Fibroblast of mammary gland (primary cell): Measurements from ENCODE around the gene MAP3K14.

ENCODE experiments used
- DNase-seq: peaks from one replicate; pipeline ENCODE4 v3.0.0-alpha.2; 2010; ENCODE audit warnings: low read depth
- H3K4me3 ChIP-seq: 2 replicates; pipeline ENCODE4 v1.5.1; 2011; ENCODE audit warnings: low read depth, mild to moderate bottlenecking, low read length, moderate library complexity; ENCODE audit not compliant: control insufficient read depth
- TF ChIP-seq, protein P1 (sequence below): conservative IDR thresholded peaks from 2 replicates; pipeline ENCODE4 v1.5.1; 2011; ENCODE audit warnings: low read depth, low read length, inconsistent platforms; ENCODE audit not compliant: control insufficient read depth, insufficient read depth

Gene MAP3K14

DNA sequence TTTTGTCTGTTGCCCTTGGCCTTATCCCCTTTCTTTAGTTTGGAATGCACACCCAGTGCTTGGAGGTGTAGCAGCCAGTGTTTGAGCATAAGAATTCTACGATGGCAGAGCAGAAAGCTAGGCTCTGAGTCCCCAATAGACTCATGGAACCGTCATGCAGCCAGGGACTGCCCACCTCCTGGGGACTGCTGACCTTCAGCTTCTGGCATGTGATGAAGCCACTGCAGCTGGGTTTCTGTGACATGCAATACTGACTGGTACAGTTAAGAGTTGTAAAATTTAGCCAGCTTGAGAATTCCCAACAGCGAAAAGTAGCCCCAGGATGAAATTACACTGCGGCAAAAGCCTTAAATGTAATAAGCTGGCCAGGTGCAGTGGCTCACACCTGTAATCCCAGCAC lies 9.0 kb upstream of the MAP3K14 start:
- no peak overlapping the region for H3K4me3 ChIP-seq

DNA sequence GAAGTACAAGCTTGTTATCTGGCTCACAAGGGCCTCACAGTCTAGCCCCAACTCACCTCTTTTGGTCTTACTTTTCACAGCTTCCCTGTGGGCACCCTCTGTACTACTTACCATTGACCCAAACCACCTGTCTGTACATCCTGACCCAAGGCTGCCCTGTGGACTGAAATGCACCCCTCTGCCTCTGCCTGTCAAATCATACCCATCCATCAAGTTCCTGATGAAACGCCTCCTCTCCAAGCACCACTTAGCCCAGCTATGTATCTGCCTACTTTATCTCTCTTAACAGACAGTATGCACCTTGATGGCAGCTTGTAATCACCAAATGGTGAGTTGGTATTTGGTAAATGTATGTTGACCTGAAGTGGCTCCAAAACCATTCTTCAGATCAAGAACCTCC lies 7.5 kb upstream of the MAP3K14 start:
- TF ChIP-seq, protein P1, sequence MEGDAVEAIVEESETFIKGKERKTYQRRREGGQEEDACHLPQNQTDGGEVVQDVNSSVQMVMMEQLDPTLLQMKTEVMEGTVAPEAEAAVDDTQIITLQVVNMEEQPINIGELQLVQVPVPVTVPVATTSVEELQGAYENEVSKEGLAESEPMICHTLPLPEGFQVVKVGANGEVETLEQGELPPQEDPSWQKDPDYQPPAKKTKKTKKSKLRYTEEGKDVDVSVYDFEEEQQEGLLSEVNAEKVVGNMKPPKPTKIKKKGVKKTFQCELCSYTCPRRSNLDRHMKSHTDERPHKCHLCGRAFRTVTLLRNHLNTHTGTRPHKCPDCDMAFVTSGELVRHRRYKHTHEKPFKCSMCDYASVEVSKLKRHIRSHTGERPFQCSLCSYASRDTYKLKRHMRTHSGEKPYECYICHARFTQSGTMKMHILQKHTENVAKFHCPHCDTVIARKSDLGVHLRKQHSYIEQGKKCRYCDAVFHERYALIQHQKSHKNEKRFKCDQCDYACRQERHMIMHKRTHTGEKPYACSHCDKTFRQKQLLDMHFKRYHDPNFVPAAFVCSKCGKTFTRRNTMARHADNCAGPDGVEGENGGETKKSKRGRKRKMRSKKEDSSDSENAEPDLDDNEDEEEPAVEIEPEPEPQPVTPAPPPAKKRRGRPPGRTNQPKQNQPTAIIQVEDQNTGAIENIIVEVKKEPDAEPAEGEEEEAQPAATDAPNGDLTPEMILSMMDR: no peak
- no peak for DNase-seq
- no peak overlapping the region for H3K4me3 ChIP-seq

More for the DNA sequence above, 9.0 kb upstream of the MAP3K14 start:
- DNase-seq: no peak
- TF ChIP-seq, protein P1: no peak

DNA sequence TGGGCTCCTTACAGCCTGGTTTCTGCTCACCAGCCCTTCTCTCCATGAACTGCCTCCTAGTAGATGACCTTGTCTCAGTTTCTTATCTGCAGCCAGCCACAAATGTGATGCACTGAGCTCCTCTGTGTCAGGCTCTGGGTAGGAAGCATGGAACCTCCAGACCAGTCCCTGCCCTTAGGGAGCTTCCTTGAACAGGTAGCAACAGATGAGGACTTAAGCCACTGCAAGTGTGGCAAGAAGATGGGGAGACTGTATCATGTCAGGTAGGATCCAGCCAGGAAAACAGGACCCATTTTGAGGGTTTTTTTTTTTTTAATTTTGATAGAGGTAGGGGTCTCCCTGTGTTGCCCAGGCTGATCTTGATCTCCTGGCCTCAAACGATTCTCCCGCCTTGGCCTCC lies 5.3 kb upstream of the MAP3K14 start:
- TF ChIP-seq, protein P1: no peak
- no peak overlapping the region for H3K4me3 ChIP-seq
- DNase-seq: no peak

DNA sequence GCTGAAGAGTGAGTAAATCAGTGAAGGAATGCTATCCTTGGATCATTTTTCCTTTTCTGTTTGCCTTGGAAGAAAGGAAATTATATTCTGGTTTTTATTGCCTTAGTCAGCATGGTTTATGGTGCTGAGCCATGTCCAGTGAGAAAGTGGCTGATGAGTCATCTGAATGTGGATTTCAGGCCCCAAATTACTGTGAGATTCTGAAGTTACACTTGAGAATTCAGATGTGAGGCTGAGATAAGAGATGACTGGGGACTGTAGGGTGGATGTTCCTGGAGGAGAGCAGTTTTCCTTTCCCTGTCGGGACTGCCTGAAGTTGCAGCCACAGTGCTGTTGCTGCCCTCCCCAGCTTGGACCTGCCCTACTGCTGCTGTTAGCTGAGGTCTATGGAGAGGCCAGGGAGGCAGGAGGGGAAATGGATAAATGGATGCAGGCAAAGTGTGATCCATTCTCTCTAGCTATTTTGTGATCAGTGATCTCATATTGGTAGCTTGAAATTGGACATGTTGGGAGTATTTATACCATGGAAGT lies 4.2 kb upstream of the MAP3K14 start:
- DNase-seq: peak; percentile 97
- TF ChIP-seq, protein P1: no peak
- H3K4me3 ChIP-seq: no peak overlapping the region

DNA sequence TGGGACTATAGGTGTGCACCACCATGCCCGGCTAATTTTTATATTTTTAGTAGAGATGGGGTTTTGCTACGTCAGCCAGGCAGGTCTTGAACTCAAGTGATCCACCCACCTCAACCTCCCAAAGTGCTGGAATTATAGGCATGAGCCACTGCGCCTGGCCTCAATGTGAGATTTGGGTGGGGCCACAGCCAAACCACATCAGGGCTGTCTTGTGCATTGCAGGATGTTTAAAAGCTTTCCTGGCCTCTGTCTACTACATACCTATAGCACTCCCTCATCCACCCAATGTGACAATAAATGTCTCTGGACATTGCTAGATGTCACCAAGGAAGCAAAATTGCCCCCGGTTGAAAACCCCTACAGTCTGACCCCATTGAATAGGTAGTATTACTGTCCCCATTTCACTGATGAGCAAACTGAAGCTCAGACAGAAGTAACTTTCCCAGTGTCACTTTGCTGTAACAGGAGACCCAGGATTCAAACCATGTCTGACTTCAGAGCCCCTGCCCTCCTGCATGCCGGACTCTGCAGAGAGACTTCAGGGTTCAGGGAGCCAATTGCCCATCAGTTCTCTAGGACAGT lies 3.6 kb upstream of the MAP3K14 start:
- H3K4me3 ChIP-seq: no peak overlapping the region
- peak; percentile 71 for DNase-seq
- TF ChIP-seq, protein P1: no peak

DNA sequence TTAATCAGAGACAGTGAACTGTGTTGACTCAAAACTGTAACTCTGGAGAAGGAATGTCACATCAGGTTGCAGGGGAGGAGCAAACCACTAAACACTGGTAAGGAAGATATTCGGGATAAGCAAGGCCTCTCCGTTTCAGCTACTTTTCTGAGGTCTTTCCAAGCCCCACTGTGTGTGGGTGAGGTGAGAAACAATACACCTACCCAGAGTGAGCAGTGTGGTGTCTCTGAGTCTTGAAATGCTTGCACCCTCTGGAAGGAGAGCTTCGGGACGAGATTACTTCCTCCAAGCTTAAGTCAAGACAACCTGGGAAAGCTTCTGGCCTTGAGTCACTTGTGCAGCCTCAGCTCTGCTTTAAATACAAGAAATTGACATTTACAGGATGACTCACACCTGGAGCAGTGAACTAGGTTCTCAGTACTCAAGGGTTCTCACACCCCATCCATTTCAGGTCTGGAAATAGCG lies 2.5 kb upstream of the MAP3K14 start:
- H3K4me3 ChIP-seq: no peak overlapping the region
- DNase-seq: peak; percentile 88
- TF ChIP-seq, protein P1: no peak
